Effector memory CD8-positive, alpha-beta T cell (primary cell): ENCODE measurements around the gene MRPS10.

ENCODE experiments used
- ATAC-seq: fragments of 150-1000 bp; cut with Tn5 transposase; replicated peaks from 2 replicates; pipeline ENCODE4 v1.10.0; 2021; ENCODE audit warnings: mild to moderate bottlenecking, moderate library complexity
- DNase-seq, 3 experiments: peaks; one replicate each; pipeline ENCODE4 v3.0.0; 2021
- H3K27ac Mint-ChIP-seq, 2 donors: one replicate each; pipeline ENCODE4 v1.8.0; 2022; ENCODE audit warnings: mild to moderate bottlenecking in 2 of 2, mixed read lengths in 2 of 2, moderate library complexity in 2 of 2
- H3K27me3 Mint-ChIP-seq, 2 donors: one replicate each; pipeline ENCODE4 v1.8.0; 2022; ENCODE audit warnings: mixed read lengths in 2 of 2
- H3K36me3 Mint-ChIP-seq: one replicate; pipeline ENCODE4 v1.8.0; 2022; ENCODE audit warnings: mild to moderate bottlenecking, moderate library complexity, mixed read lengths; ENCODE audit not compliant: insufficient read depth
- H3K4me1 Mint-ChIP-seq, 2 donors: one replicate each; pipeline ENCODE4 v1.8.0; 2022; ENCODE audit warnings: low read depth in 2 of 2, mixed read lengths in 2 of 2
- H3K4me3 Mint-ChIP-seq, 2 donors: one replicate each; pipeline ENCODE4 v1.8.0; 2022; ENCODE audit warnings: mild to moderate bottlenecking in 2 of 2, mixed read lengths in 2 of 2, moderate library complexity in 2 of 2
- H3K9me3 Mint-ChIP-seq, 2 donors: one replicate each; pipeline ENCODE4 v1.8.0; 2022; ENCODE audit warnings: mixed read lengths in 2 of 2
- total RNA-seq, 9 experiments: gene quantifications; one replicate each; lab custom pipeline; 2026; lab: John Stamatoyannopoulos, UW

Gene MRPS10
- 16.1 to 101 (median 53.5) reads per million in 9 experiments for total RNA-seq

- Mint-ChIP-seq H3K9me3 (no peaks in the 10 kb centered on the region), H3K27me3 (no peaks in the 10 kb centered on the region), H3K36me3 (peaks cover 21% of the 10 kb centered on the region), H3K4me1 (peaks cover 14 to 15% of the 10 kb centered on the region in 2 donors), H3K4me3 (peak within 1 kb of the TSS; percentile 97 to 99), H3K27ac (peak within 1 kb of the TSS; percentile 96 to 99)
- DNase-seq = peak; percentile 85 to 87 (median 86)
- ATAC-seq = peak; percentile 99
These were observed at the start of gene MRPS10 for GRCh38 chr6:42217519-42218367. Gene MRPS10, minus strand, starts transcription at chr6:42217861. Its CDS starts 12 bp downstream, at chr6:42217849.

- peak overlapping the region in 1 of 2 donors; percentile 12 for H3K27ac Mint-ChIP-seq
- peaks cover 39% of the 10 kb centered on the region for H3K36me3 Mint-ChIP-seq
These were observed 48.9 kb upstream of the MRPS10 start for GRCh38 chr6:42266538-42266937.

GRCh38 chr6:42264852-42265390, 47.3 kb upstream of the MRPS10 start:
- ATAC-seq (no peak), DNase-seq (no peak)
- peaks cover 41% of the 10 kb centered on the region for H3K36me3 Mint-ChIP-seq
- no peak overlapping the region for H3K27ac Mint-ChIP-seq
- H3K4me1 Mint-ChIP-seq = peaks cover 31 to 37% of the 10 kb centered on the region in 2 donors
- H3K9me3 Mint-ChIP-seq = no peaks in the 10 kb centered on the region
- no peaks in the 10 kb centered on the region for H3K27me3 Mint-ChIP-seq
- no peak overlapping the region for H3K4me3 Mint-ChIP-seq

More at GRCh38 chr6:42266538-42266937, 48.9 kb upstream of the MRPS10 start:
- Mint-ChIP-seq H3K9me3 (no peaks in the 10 kb centered on the region), H3K27me3 (no peaks in the 10 kb centered on the region), H3K4me1 (peaks cover 29 to 33% of the 10 kb centered on the region in 2 donors), H3K4me3 (no peak overlapping the region)
- ATAC-seq (no peak), DNase-seq (no peak)

GRCh38 chr6:42264162-42264851, 46.6 kb upstream of the MRPS10 start:
- no peak for ATAC-seq
- Mint-ChIP-seq H3K27me3 (no peaks in the 10 kb centered on the region), H3K36me3 (peaks cover 40% of the 10 kb centered on the region)

GRCh38 chr6:42263165-42263728, 45.6 kb upstream of the MRPS10 start:
- DNase-seq = no peak
- peaks cover 41% of the 10 kb centered on the region for H3K36me3 Mint-ChIP-seq
- no peaks in the 10 kb centered on the region for H3K9me3 Mint-ChIP-seq
- peaks cover 19 to 28% of the 10 kb centered on the region in 2 donors for H3K4me1 Mint-ChIP-seq
- H3K4me3 Mint-ChIP-seq = no peak overlapping the region
- H3K27ac Mint-ChIP-seq = peak overlapping the region; percentile 25 to 92
- no peaks in the 10 kb centered on the region for H3K27me3 Mint-ChIP-seq
- ATAC-seq = no peak

More at GRCh38 chr6:42264162-42264851, 46.6 kb upstream of the MRPS10 start:
- H3K9me3 Mint-ChIP-seq = no peaks in the 10 kb centered on the region
- H3K4me3 Mint-ChIP-seq = no peak overlapping the region
- no peak for DNase-seq
- H3K27ac Mint-ChIP-seq = no peak overlapping the region
- peaks cover 25 to 31% of the 10 kb centered on the region in 2 donors for H3K4me1 Mint-ChIP-seq

GRCh38 chr6:42260972-42261371, 43.3 kb upstream of the MRPS10 start:
- Mint-ChIP-seq H3K4me3 (no peak overlapping the region), H3K27me3 (no peaks in the 10 kb centered on the region), H3K27ac (peak overlapping the region in 1 of 2 donors; percentile 92)

GRCh38 chr6:42260396-42260888, 42.8 kb upstream of the MRPS10 start:
- H3K9me3 Mint-ChIP-seq = no peaks in the 10 kb centered on the region
- H3K27ac Mint-ChIP-seq = peak overlapping the region in 1 of 2 donors; percentile 92
- H3K27me3 Mint-ChIP-seq = no peaks in the 10 kb centered on the region
- DNase-seq = no peak
- H3K36me3 Mint-ChIP-seq = peaks cover 52% of the 10 kb centered on the region
- peak; percentile 24 for ATAC-seq
- H3K4me3 Mint-ChIP-seq = no peak overlapping the region
- peaks cover 14 to 17% of the 10 kb centered on the region in 2 donors for H3K4me1 Mint-ChIP-seq

More at GRCh38 chr6:42260972-42261371, 43.3 kb upstream of the MRPS10 start:
- Mint-ChIP-seq H3K9me3 (no peaks in the 10 kb centered on the region), H3K4me1 (peaks cover 14 to 19% of the 10 kb centered on the region in 2 donors), H3K36me3 (peaks cover 52% of the 10 kb centered on the region)
- ATAC-seq = peak; percentile 46
- DNase-seq = peak in 2 of 3 experiments; percentile 21 to 26

GRCh38 chr6:42259841-42260395, 42.3 kb upstream of the MRPS10 start:
- H3K27me3 Mint-ChIP-seq = no peaks in the 10 kb centered on the region
- peaks cover 14 to 17% of the 10 kb centered on the region in 2 donors for H3K4me1 Mint-ChIP-seq
- peak overlapping the region in 1 of 2 donors; percentile 23 for H3K27ac Mint-ChIP-seq
- H3K9me3 Mint-ChIP-seq = no peaks in the 10 kb centered on the region
- H3K36me3 Mint-ChIP-seq = peaks cover 55% of the 10 kb centered on the region
- ATAC-seq = no peak
- no peak for DNase-seq
- H3K4me3 Mint-ChIP-seq = no peak overlapping the region

- H3K4me3 Mint-ChIP-seq = no peak overlapping the region
- H3K9me3 Mint-ChIP-seq = no peaks in the 10 kb centered on the region
- H3K36me3 Mint-ChIP-seq = peaks cover 58% of the 10 kb centered on the region
- H3K27me3 Mint-ChIP-seq = no peaks in the 10 kb centered on the region
- no peak overlapping the region for H3K27ac Mint-ChIP-seq
- ATAC-seq (no peak), DNase-seq (no peak)
- peaks cover 14 to 17% of the 10 kb centered on the region in 2 donors for H3K4me1 Mint-ChIP-seq
These were observed 41.6 kb upstream of the MRPS10 start for GRCh38 chr6:42259286-42259685.

- H3K27ac Mint-ChIP-seq = no peak overlapping the region
- no peak for ATAC-seq
- no peak for DNase-seq
These were observed 40.0 kb upstream of the MRPS10 start for GRCh38 chr6:42257614-42258013.

GRCh38 chr6:42257063-42257462, 39.4 kb upstream of the MRPS10 start:
- Mint-ChIP-seq H3K4me1 (peaks cover 15 to 18% of the 10 kb centered on the region in 2 donors), H3K27ac (no peak overlapping the region), H3K9me3 (no peaks in the 10 kb centered on the region)

More at GRCh38 chr6:42257614-42258013, 40.0 kb upstream of the MRPS10 start:
- Mint-ChIP-seq H3K4me1 (peaks cover 14 to 16% of the 10 kb centered on the region in 2 donors), H3K9me3 (no peaks in the 10 kb centered on the region), H3K4me3 (no peak overlapping the region), H3K36me3 (peaks cover 56% of the 10 kb centered on the region), H3K27me3 (no peaks in the 10 kb centered on the region)

GRCh38 chr6:42255050-42255449, 37.4 kb upstream of the MRPS10 start:
- Mint-ChIP-seq H3K4me3 (no peak overlapping the region), H3K27me3 (no peaks in the 10 kb centered on the region), H3K27ac (peak overlapping the region in 1 of 2 donors; percentile 68), H3K4me1 (peaks cover 8 to 9% of the 10 kb centered on the region in 2 donors), H3K9me3 (no peaks in the 10 kb centered on the region), H3K36me3 (peaks cover 58% of the 10 kb centered on the region)
- ATAC-seq (no peak), DNase-seq (no peak)

More at GRCh38 chr6:42257063-42257462, 39.4 kb upstream of the MRPS10 start:
- peaks cover 51% of the 10 kb centered on the region for H3K36me3 Mint-ChIP-seq
- H3K4me3 Mint-ChIP-seq = no peak overlapping the region
- H3K27me3 Mint-ChIP-seq = no peaks in the 10 kb centered on the region
- DNase-seq (no peak), ATAC-seq (no peak)
